ENCODE data around the gene SDCBP2. TPM values are rescaled to one million over a fixed set of nuclear protein-coding genes. Genes with fewer than 3 reads are reported as not detected.

SDCBP2 gene
- total RNA-seq, 4 donors from 2014 or later, result 0.26 to 9.1 (median 5.5) TPM

DNA sequence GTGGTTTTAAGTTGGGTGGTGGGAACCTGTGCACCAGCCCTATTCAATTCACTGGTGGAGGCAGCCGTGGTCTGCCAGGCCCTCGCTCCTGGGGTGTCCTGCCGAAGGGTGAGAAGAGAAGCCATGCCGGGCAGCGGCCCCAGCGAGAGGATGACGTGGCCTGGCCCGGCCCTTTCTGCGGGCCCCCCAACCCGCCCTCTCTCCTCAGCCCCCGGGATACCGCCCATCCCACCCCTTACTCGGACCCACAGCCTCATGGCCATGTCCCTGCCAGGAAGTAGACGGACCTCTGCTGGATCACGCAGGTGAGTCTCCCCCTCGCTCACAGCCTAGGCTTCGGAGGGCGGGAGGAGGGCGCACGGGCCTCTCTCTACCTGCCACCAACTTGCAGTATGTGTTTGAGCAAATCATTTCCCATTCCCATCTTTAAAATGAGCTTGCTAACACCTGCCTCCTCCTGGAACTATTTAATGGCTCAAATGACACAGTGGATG lies 32.8 kb downstream of the SDCBP2 start:
- H3K4me3 ChIP-seq, result no peak overlapping the region
- H3K4me1 ChIP-seq, result no peaks in the 10 kb centered on the region
- no peak overlapping the region for H3K27ac ChIP-seq
- intact Hi-C loops (cut with DNase I; ENCODE audit: low total_unique reads), result no loop called here
- H3K9me3 ChIP-seq, result no peaks in the 10 kb centered on the region
- no peaks in the 10 kb centered on the region for H3K27me3 ChIP-seq
- no peak for DNase-seq
- H3K36me3 ChIP-seq, result no peaks in the 10 kb centered on the region
- TF ChIP-seq POLR2A (IDR thresholded peaks at IDR 0.05) (no peak), CTCF (IDR thresholded peaks at IDR 0.05) (no peak)

GRCh38 chr20:1295276-1295930 lies 33.5 kb downstream of the SDCBP2 start:
- no peak for DNase-seq
- H3K27me3 ChIP-seq, result no peaks in the 10 kb centered on the region
- no peaks in the 10 kb centered on the region for H3K9me3 ChIP-seq
- no peak overlapping the region for H3K4me3 ChIP-seq
- TF ChIP-seq POLR2A (IDR thresholded peaks at IDR 0.05) (no peak), CTCF (IDR thresholded peaks at IDR 0.05) (no peak)
- H3K4me1 ChIP-seq, result no peaks in the 10 kb centered on the region
- H3K36me3 ChIP-seq, result no peaks in the 10 kb centered on the region
- no peak overlapping the region for H3K27ac ChIP-seq
- intact Hi-C loops (cut with DNase I; ENCODE audit: low total_unique reads), result no loop called here

DNA sequence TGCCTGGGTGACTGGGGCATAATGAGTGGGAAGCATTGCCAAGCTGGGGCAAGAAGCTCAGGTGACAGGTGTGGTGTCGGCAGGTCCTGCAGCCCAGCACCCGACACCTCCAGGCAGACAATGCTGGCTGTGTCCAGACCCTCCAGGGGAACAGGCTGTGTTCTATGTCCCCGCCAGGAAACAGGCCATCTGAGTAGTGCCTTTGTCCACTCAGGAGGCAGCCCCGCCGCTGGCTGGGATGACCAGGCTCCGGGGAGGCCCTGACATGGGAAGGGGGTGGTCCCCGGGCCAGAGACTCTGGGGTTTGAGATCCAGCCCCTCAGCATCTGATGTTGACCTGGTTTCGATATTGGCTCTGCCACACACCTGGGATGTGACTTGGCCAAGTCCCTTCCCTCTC lies 34.4 kb downstream of the SDCBP2 start:
- TF ChIP-seq CTCF (IDR thresholded peaks at IDR 0.05), result no peak
- no peak for TF ChIP-seq POLR2A (IDR thresholded peaks at IDR 0.05)
- no peaks in the 10 kb centered on the region for H3K4me1 ChIP-seq
- intact Hi-C loops (cut with DNase I; ENCODE audit: low total_unique reads), result no loop called here
- DNase-seq, result no peak
- H3K9me3 ChIP-seq, result no peaks in the 10 kb centered on the region
- no peak overlapping the region for H3K27ac ChIP-seq
- no peaks in the 10 kb centered on the region for H3K27me3 ChIP-seq
- H3K4me3 ChIP-seq, result no peak overlapping the region
- no peaks in the 10 kb centered on the region for H3K36me3 ChIP-seq

- intact Hi-C loops (cut with DNase I; ENCODE audit: low total_unique reads), result no loop called here
- H3K36me3 ChIP-seq, result no peaks in the 10 kb centered on the region
- H3K4me1 ChIP-seq, result no peaks in the 10 kb centered on the region
- TF ChIP-seq POLR2A (IDR thresholded peaks at IDR 0.05), result no peak
- TF ChIP-seq CTCF (IDR thresholded peaks at IDR 0.05), result no peak
- H3K27me3 ChIP-seq, result no peaks in the 10 kb centered on the region
- H3K4me3 ChIP-seq, result no peak overlapping the region
- no peak for DNase-seq
- H3K27ac ChIP-seq, result no peak overlapping the region
- H3K9me3 ChIP-seq, result no peaks in the 10 kb centered on the region
Observed at GRCh38 chr20:1293641-1294379, 35.1 kb downstream of the SDCBP2 start.

- Histone ChIP-seq H3K27me3 (no peaks in the 10 kb centered on the region), H3K27ac (no peak overlapping the region), H3K36me3 (no peaks in the 10 kb centered on the region), H3K9me3 (no peaks in the 10 kb centered on the region), H3K4me1 (no peaks in the 10 kb centered on the region), H3K4me3 (no peak overlapping the region)
- intact Hi-C loops (cut with DNase I; ENCODE audit: low total_unique reads), result no loop called here
- DNase-seq, result no peak
- no peak for TF ChIP-seq CTCF (IDR thresholded peaks at IDR 0.05)
- no peak for TF ChIP-seq POLR2A (IDR thresholded peaks at IDR 0.05)
Observed at GRCh38 chr20:1292620-1293019, 36.3 kb downstream of the SDCBP2 start.

Data from uterus (tissue), 4 donors.